HL-60 (cell line): ENCODE data around the gene BANP.

Experiments used
- DNase-seq, 2 experiments: peaks; one replicate each; pipeline ENCODE4 v3.0.0-alpha.2; 2010 to 2020; ENCODE audit warnings: low read depth in 1 of 2, low spot score in 1 of 2
- H3K27ac ChIP-seq: fragments of 250-450 bp; sonication (Bioruptor Pico); replicated peaks from 2 replicates; pipeline ENCODE4 v1.5.1; 2020; ENCODE audit warnings: mild to moderate bottlenecking, moderate library complexity
- H3K27me3 ChIP-seq: fragments of 250-450 bp; sonication (Bioruptor Pico); 2 replicates; pipeline ENCODE4 v1.5.1; 2021; ENCODE audit warnings: mild to moderate bottlenecking, moderate library complexity; ENCODE audit not compliant: insufficient read depth, poor library complexity, severe bottlenecking
- H3K4me3 ChIP-seq: replicated peaks from 2 replicates; pipeline ENCODE4 v1.5.1; 2011; ENCODE audit warnings: mild to moderate bottlenecking, control low read depth, low read length; ENCODE audit not compliant: insufficient read depth
- CTCF ChIP-seq: IDR thresholded peaks from one replicate; pipeline ENCODE4 v1.5.1; 2011; ENCODE audit warnings: low read length, control low read depth, inconsistent platforms; ENCODE audit not compliant: insufficient read depth
- GABPA ChIP-seq: IDR thresholded peaks from 2 replicates; pipeline ENCODE4 v1.6.1; 2012; ENCODE audit warnings: low read depth
- POLR2AphosphoS5 ChIP-seq: IDR thresholded peaks from 2 replicates; pipeline ENCODE4 v1.6.1; 2012; ENCODE audit warnings: low read depth
- SPI1 ChIP-seq: IDR thresholded peaks from 2 replicates; pipeline ENCODE4 v1.6.1; 2012; ENCODE audit warnings: low read depth, mild to moderate bottlenecking, borderline replicate concordance
- TF ChIP-seq, protein P1 (sequence below): IDR thresholded peaks from 2 replicates; pipeline ENCODE4 v1.6.1; 2012; ENCODE audit warnings: low read depth; ENCODE audit not compliant: insufficient replicate concordance

The BANP gene

GRCh38 chr16:87968541-87968940, 17.3 kb downstream of the BANP start:
- no peak for DNase-seq
- Histone ChIP-seq H3K27ac (no peak overlapping the region), H3K4me3 (no peak overlapping the region), H3K27me3 (no peaks in the 10 kb centered on the region)
- TF ChIP-seq, protein P1, sequence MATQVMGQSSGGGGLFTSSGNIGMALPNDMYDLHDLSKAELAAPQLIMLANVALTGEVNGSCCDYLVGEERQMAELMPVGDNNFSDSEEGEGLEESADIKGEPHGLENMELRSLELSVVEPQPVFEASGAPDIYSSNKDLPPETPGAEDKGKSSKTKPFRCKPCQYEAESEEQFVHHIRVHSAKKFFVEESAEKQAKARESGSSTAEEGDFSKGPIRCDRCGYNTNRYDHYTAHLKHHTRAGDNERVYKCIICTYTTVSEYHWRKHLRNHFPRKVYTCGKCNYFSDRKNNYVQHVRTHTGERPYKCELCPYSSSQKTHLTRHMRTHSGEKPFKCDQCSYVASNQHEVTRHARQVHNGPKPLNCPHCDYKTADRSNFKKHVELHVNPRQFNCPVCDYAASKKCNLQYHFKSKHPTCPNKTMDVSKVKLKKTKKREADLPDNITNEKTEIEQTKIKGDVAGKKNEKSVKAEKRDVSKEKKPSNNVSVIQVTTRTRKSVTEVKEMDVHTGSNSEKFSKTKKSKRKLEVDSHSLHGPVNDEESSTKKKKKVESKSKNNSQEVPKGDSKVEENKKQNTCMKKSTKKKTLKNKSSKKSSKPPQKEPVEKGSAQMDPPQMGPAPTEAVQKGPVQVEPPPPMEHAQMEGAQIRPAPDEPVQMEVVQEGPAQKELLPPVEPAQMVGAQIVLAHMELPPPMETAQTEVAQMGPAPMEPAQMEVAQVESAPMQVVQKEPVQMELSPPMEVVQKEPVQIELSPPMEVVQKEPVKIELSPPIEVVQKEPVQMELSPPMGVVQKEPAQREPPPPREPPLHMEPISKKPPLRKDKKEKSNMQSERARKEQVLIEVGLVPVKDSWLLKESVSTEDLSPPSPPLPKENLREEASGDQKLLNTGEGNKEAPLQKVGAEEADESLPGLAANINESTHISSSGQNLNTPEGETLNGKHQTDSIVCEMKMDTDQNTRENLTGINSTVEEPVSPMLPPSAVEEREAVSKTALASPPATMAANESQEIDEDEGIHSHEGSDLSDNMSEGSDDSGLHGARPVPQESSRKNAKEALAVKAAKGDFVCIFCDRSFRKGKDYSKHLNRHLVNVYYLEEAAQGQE = no peak
- no peak for TF ChIP-seq POLR2AphosphoS5
- TF ChIP-seq GABPA = no peak
- TF ChIP-seq SPI1 = no peak
- no peak for TF ChIP-seq CTCF

DNA sequence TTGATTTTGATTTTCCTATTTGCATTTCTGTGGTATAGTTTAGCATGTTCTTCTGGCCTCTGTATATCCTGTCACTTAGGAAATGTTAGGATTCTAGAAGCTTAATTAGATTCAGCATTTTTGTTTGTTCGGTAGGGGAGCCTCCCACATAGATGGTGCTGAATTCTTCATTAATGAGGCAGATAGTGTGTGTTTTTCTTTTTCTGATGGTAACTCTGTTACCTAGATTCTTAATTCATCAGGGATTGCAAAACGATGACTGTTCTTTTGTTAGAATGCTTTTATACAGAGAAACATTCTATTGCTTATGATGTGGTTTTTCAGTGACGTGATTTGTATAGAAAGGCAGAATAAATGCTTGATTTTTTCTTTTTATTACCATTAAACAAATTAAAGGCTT, 19.0 kb downstream of the BANP start:
- Histone ChIP-seq H3K4me3 (no peak overlapping the region), H3K27ac (no peak overlapping the region), H3K27me3 (no peaks in the 10 kb centered on the region)
- no peak for DNase-seq
- TF ChIP-seq, protein P1 = no peak
- TF ChIP-seq GABPA = no peak
- no peak for TF ChIP-seq POLR2AphosphoS5
- TF ChIP-seq SPI1 = no peak
- no peak for TF ChIP-seq CTCF

DNA sequence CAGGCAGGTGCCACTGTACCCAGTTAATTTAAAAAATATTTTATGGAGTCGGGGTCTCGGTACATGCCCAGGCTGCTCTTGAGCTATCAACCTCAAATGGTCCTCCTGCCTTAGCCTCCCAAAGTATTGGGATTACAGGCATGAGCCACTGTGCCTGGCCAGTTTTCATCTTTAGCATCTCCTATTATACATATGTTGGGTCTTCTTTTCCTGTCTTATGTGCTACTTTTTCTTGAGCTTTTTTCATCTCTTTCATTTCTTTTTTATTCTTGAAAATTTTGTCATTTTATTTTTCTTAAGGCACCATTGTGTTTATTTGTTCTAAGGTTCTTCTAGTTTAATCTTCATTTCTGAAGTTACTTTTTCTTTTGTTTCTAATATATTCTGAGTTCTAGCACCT, 20.7 kb downstream of the BANP start:
- TF ChIP-seq CTCF (no peak), SPI1 (no peak), GABPA (no peak), POLR2AphosphoS5 (no peak)
- TF ChIP-seq, protein P1 = no peak
- Histone ChIP-seq H3K27ac (no peak overlapping the region), H3K27me3 (no peaks in the 10 kb centered on the region), H3K4me3 (no peak overlapping the region)
- no peak for DNase-seq
